Smooth muscle cell (in vitro differentiated cells): Measurements from ENCODE around the gene OSBPL9. TPM values are rescaled to one million over a fixed set of nuclear protein-coding genes. Genes with fewer than 3 reads are reported as not detected.

ENCODE experiments used
- DNase-seq: peaks from one replicate; lab custom pipeline; 2025; ENCODE audit not compliant: unreplicated experiment; lab: John Stamatoyannopoulos, UW
- H2AFZ ChIP-seq: fragments of 200-600 bp; sonication (generic); 2 replicates; pipeline ENCODE4 v1.6.0; 2016; ENCODE audit warnings: antibody characterized with exemption, low read depth, mild to moderate bottlenecking
- H3F3A ChIP-seq: fragments of 200-600 bp; sonication (generic); 2 replicates; pipeline ENCODE4 v1.6.0; 2017; ENCODE audit warnings: antibody characterized with exemption, low read depth
- H3K27ac ChIP-seq: fragments of 200-600 bp; sonication (generic); 2 replicates; pipeline ENCODE4 v1.5.1; 2016; ENCODE audit warnings: low read depth, mild to moderate bottlenecking
- H3K27me3 ChIP-seq: fragments of 200-600 bp; sonication (generic); 2 replicates; pipeline ENCODE4 v1.6.1; 2016; ENCODE audit warnings: low read depth, mild to moderate bottlenecking
- H3K36me3 ChIP-seq: fragments of 200-600 bp; sonication (generic); 2 replicates; pipeline ENCODE4 v1.5.1; 2016; ENCODE audit warnings: low read depth
- H3K4me1 ChIP-seq: fragments of 200-600 bp; sonication (generic); 2 replicates; pipeline ENCODE4 v1.5.1; 2016; ENCODE audit warnings: low read depth
- H3K4me2 ChIP-seq: fragments of 200-600 bp; sonication (generic); 2 replicates; pipeline ENCODE4 v1.6.0; 2016; ENCODE audit warnings: mild to moderate bottlenecking
- H3K4me3 ChIP-seq: fragments of 200-600 bp; sonication (generic); 2 replicates; pipeline ENCODE4 v1.5.1; 2016; ENCODE audit warnings: mild to moderate bottlenecking
- H3K79me2 ChIP-seq: fragments of 200-600 bp; sonication (generic); 2 replicates; pipeline ENCODE4 v1.6.0; 2016; ENCODE audit warnings: low read depth, mild to moderate bottlenecking
- H3K9ac ChIP-seq: fragments of 200-600 bp; sonication (generic); 2 replicates; pipeline ENCODE4 v1.6.0; 2016; ENCODE audit warnings: low read depth
- H3K9me3 ChIP-seq: fragments of 200-600 bp; sonication (generic); replicated peaks from 2 replicates; pipeline ENCODE4 v1.5.1; 2016; ENCODE audit warnings: low read depth
- H4K20me1 ChIP-seq: fragments of 200-600 bp; sonication (generic); 2 replicates; pipeline ENCODE4 v1.6.0; 2016; ENCODE audit warnings: low read depth
- CTCF ChIP-seq: fragments of 200-600 bp; sonication (generic); IDR thresholded peaks from 2 replicates; pipeline ENCODE4 v1.5.1; 2017; ENCODE audit warnings: borderline replicate concordance, mild to moderate bottlenecking, antibody characterized with exemption; ENCODE audit not compliant: insufficient read depth, poor library complexity, severe bottlenecking
- WGBS: methylation state at CpG from one replicate; pipeline ENCODE4 v1.1.7; 2016; ENCODE audit warnings: low lambda C conversion rate; 5-methylcytosine and 5-hydroxymethylcytosine counted together
- polyA plus RNA-seq: library from polyadenylated mRNA; unstranded; fragments of >200 nt; fragmentation: Nextera tagmentation; extraction: Ambion mirVana; gene quantifications from 2 replicates; pipeline ENCODE4 v1.2.1, GENCODE V29; 2016
- total RNA-seq: library from RNA; depleted of rRNA; stranded (reverse); fragments of >200 nt; gene quantifications from 2 replicates; pipeline ENCODE4 v1.2.3, GENCODE V29; 2014

OSBPL9 gene
- total and polyA plus RNA-seq, 2 experiments from 2014 or later: 66.7 to 112 TPM

GRCh38 chr1:51651552-51651942, 34.7 kb downstream of the OSBPL9 start:
- no peak for TF ChIP-seq CTCF
- no peaks in the 10 kb centered on the region for H3K36me3 ChIP-seq
- no peaks in the 10 kb centered on the region for H3K27me3 ChIP-seq
- peak overlapping the region; percentile 77 for H3K27ac ChIP-seq
- H3K4me1 ChIP-seq: peaks cover 8% of the 10 kb centered on the region
- H2AFZ ChIP-seq: no peak overlapping the region
- H4K20me1 ChIP-seq: peaks cover 28% of the 10 kb centered on the region
- 92% methylated on average over 3 of the region's 3 CpGs for WGBS
- H3F3A ChIP-seq: peaks cover 4% of the 10 kb centered on the region
- H3K4me3 ChIP-seq: no peak overlapping the region
- no peak overlapping the region for H3K4me2 ChIP-seq
- DNase-seq: no peak
- peaks cover 30% of the 10 kb centered on the region for H3K79me2 ChIP-seq
- no peaks in the 10 kb centered on the region for H3K9me3 ChIP-seq
- H3K9ac ChIP-seq: no peak overlapping the region

- Histone ChIP-seq H3F3A (no peaks in the 10 kb centered on the region), H3K27me3 (no peaks in the 10 kb centered on the region), H3K9ac (no peak overlapping the region), H3K4me3 (no peak overlapping the region), H2AFZ (no peak overlapping the region), H3K4me2 (no peak overlapping the region), H3K36me3 (no peaks in the 10 kb centered on the region), H4K20me1 (peaks cover 26% of the 10 kb centered on the region), H3K4me1 (peaks cover 8% of the 10 kb centered on the region), H3K9me3 (no peaks in the 10 kb centered on the region), H3K27ac (no peak overlapping the region), H3K79me2 (peaks cover 21% of the 10 kb centered on the region)
- TF ChIP-seq CTCF: no peak
- DNase-seq: no peak
Observed at GRCh38 chr1:51652599-51652998, 35.7 kb downstream of the OSBPL9 start.

GRCh38 chr1:51653127-51653526, 36.2 kb downstream of the OSBPL9 start:
- H3K27me3 ChIP-seq: no peaks in the 10 kb centered on the region
- H3K27ac ChIP-seq: no peak overlapping the region
- peaks cover 8% of the 10 kb centered on the region for H3K4me1 ChIP-seq
- peaks cover 26% of the 10 kb centered on the region for H3K79me2 ChIP-seq
- no peak overlapping the region for H3K4me2 ChIP-seq
- TF ChIP-seq CTCF: no peak
- H4K20me1 ChIP-seq: peaks cover 22% of the 10 kb centered on the region
- no peak overlapping the region for H2AFZ ChIP-seq
- H3K9ac ChIP-seq: no peak overlapping the region
- no peak for DNase-seq
- H3K4me3 ChIP-seq: no peak overlapping the region
- H3K36me3 ChIP-seq: no peaks in the 10 kb centered on the region
- no peaks in the 10 kb centered on the region for H3F3A ChIP-seq
- no peaks in the 10 kb centered on the region for H3K9me3 ChIP-seq

- 71% methylated on average over 1 of the region's 1 CpG for WGBS
- Histone ChIP-seq H3K4me1 (peaks cover 8% of the 10 kb centered on the region), H3K27me3 (no peaks in the 10 kb centered on the region), H3K36me3 (no peaks in the 10 kb centered on the region), H3K9me3 (no peaks in the 10 kb centered on the region), H3F3A (no peaks in the 10 kb centered on the region), H3K9ac (no peak overlapping the region), H3K27ac (no peak overlapping the region), H4K20me1 (peaks cover 14% of the 10 kb centered on the region), H2AFZ (no peak overlapping the region), H3K79me2 (peaks cover 32% of the 10 kb centered on the region), H3K4me2 (no peak overlapping the region), H3K4me3 (no peak overlapping the region)
- TF ChIP-seq CTCF: no peak
- no peak for DNase-seq
Observed at GRCh38 chr1:51654000-51654399, 37.1 kb downstream of the OSBPL9 start.
